Measurements from ENCODE around the gene OBSL1.

The OBSL1 gene

GRCh38 chr2:219525533-219526232 is 45.7 kb downstream of the OBSL1 start:
- TF ChIP-seq CTCF (IDR thresholded peaks at IDR 0.05; ENCODE audit: low read depth, low read length, missing control alignments) = no peak
- no peak overlapping the region for H3K4me3 ChIP-seq (replicated peaks; ENCODE audit: low read depth, low read length)
- no peak for DNase-seq (ENCODE audit: extremely low read depth, low read depth)

- TF ChIP-seq CTCF (IDR thresholded peaks at IDR 0.05; ENCODE audit: low read depth, low read length, missing control alignments) = no peak
- DNase-seq (ENCODE audit: extremely low read depth, low read depth) = no peak
- H3K4me3 ChIP-seq (replicated peaks; ENCODE audit: low read depth, low read length) = no peak overlapping the region
These were observed 46.5 kb downstream of the OBSL1 start for GRCh38 chr2:219524817-219525216.

- TF ChIP-seq CTCF (IDR thresholded peaks at IDR 0.05; ENCODE audit: low read depth, low read length, missing control alignments) = peak; percentile 2
- no peak for DNase-seq (ENCODE audit: extremely low read depth, low read depth)
These were observed 48.2 kb downstream of the OBSL1 start for GRCh38 chr2:219523031-219523671.

GRCh38 chr2:219522111-219523030 is 49.0 kb downstream of the OBSL1 start:
- no peak for TF ChIP-seq CTCF (IDR thresholded peaks at IDR 0.05; ENCODE audit: low read depth, low read length, missing control alignments)
- H3K4me3 ChIP-seq (replicated peaks; ENCODE audit: low read depth, low read length) = 0 out of 2 replicates have a peak overlapping the region, but pooled peaks have one; percentile 13
- peak; percentile 73 for DNase-seq (ENCODE audit: extremely low read depth, low read depth)

More at GRCh38 chr2:219523031-219523671, 48.2 kb downstream of the OBSL1 start:
- H3K4me3 ChIP-seq (replicated peaks; ENCODE audit: low read depth, low read length) = no peak overlapping the region

GRCh38 chr2:219521066-219521880 is 50.1 kb downstream of the OBSL1 start:
- no peak overlapping the region for H3K4me3 ChIP-seq (replicated peaks; ENCODE audit: low read depth, low read length)
- peak; percentile 69 for TF ChIP-seq CTCF (IDR thresholded peaks at IDR 0.05; ENCODE audit: low read depth, low read length, missing control alignments)
- DNase-seq (ENCODE audit: extremely low read depth, low read depth) = no peak

- no peak for DNase-seq (ENCODE audit: extremely low read depth, low read depth)
- H3K4me3 ChIP-seq (replicated peaks; ENCODE audit: low read depth, low read length) = no peak overlapping the region
- no peak for TF ChIP-seq CTCF (IDR thresholded peaks at IDR 0.05; ENCODE audit: low read depth, low read length, missing control alignments)
These were observed 51.3 kb downstream of the OBSL1 start for GRCh38 chr2:219520079-219520478.
